Smooth muscle cell of the umbilical artery (primary cell): ENCODE data around the gene PLCE1. TPM values are rescaled to one million over a fixed set of nuclear protein-coding genes. Genes with fewer than 3 reads are reported as not detected.

Experiments
- total RNA-seq: library from RNA; depleted of rRNA; stranded (reverse); fragments of >200 nt; gene quantifications from 2 replicates; pipeline ENCODE4 v1.2.3, GENCODE V29; 2014

The PLCE1 gene
- 0.59 and 1.1 TPM in 2 replicates for total RNA-seq

GRCh38 chr10:93993782-93994437, at the start of gene PLCE1:
PLCE1 (plus strand) TSS chr10:93993931; CDS start chr10:94031047, 37,116 bp downstream.

Other genes with a start within 250 kb of the PLCE1 start
- gene LGI1, start 236.0 kb upstream of the PLCE1 start, total RNA-seq: not detected in 2 replicates
- gene SLC35G1, start 100.0 kb upstream of the PLCE1 start, total RNA-seq: 3.1 and 3.9 TPM in 2 replicates